ENCODE measurements around the gene GTF3C4.
"Not testable (repeated sequence)": the region's sequence is repeated elsewhere in the genome, so short reads cannot be mapped to it uniquely, and the experiment has no call there.

GTF3C4 gene

GRCh38 chr9:132703336-132703735 lies 33.1 kb downstream of the GTF3C4 start:
- Mint-ChIP-seq H3K36me3 (ENCODE audit: low read depth) (no peaks in the 10 kb centered on the region), H3K4me3 (no peak overlapping the region), H3K27ac (no peak overlapping the region), H3K4me1 (ENCODE audit: low read depth) (no peaks in the 10 kb centered on the region), H3K27me3 (peaks cover 23% of the 10 kb centered on the region), H3K9me3 (peaks cover 6% of the 10 kb centered on the region)
- no peak for DNase-seq

GRCh38 chr9:132708239-132708638 lies 38.0 kb downstream of the GTF3C4 start:
- H3K27ac Mint-ChIP-seq, result no peak overlapping the region
- no peaks in the 10 kb centered on the region for H3K4me1 Mint-ChIP-seq (ENCODE audit: low read depth)
- DNase-seq, result no peak
- H3K36me3 Mint-ChIP-seq (ENCODE audit: low read depth), result no peaks in the 10 kb centered on the region
- no peaks in the 10 kb centered on the region for H3K9me3 Mint-ChIP-seq
- peaks cover 25% of the 10 kb centered on the region for H3K27me3 Mint-ChIP-seq
- H3K4me3 Mint-ChIP-seq, result no peak overlapping the region

GRCh38 chr9:132708769-132709430 lies 38.6 kb downstream of the GTF3C4 start:
- H3K27ac Mint-ChIP-seq, result no peak overlapping the region
- no peak for DNase-seq
- H3K4me1 Mint-ChIP-seq (ENCODE audit: low read depth), result no peaks in the 10 kb centered on the region
- peaks cover 25% of the 10 kb centered on the region for H3K27me3 Mint-ChIP-seq
- H3K36me3 Mint-ChIP-seq (ENCODE audit: low read depth), result no peaks in the 10 kb centered on the region
- H3K4me3 Mint-ChIP-seq, result no peak overlapping the region
- H3K9me3 Mint-ChIP-seq, result no peaks in the 10 kb centered on the region

GRCh38 chr9:132710333-132710732 lies 40.1 kb downstream of the GTF3C4 start:
- Mint-ChIP-seq H3K4me3 (no peak overlapping the region), H3K27ac (no peak overlapping the region), H3K27me3 (peaks cover 25% of the 10 kb centered on the region), H3K9me3 (no peaks in the 10 kb centered on the region), H3K4me1 (ENCODE audit: low read depth) (no peaks in the 10 kb centered on the region), H3K36me3 (ENCODE audit: low read depth) (no peaks in the 10 kb centered on the region)
- DNase-seq, result no peak

GRCh38 chr9:132711152-132711551 lies 40.9 kb downstream of the GTF3C4 start:
- DNase-seq; H3K4me1 Mint-ChIP-seq (ENCODE audit: low read depth); H3K36me3 Mint-ChIP-seq (ENCODE audit: low read depth); H3K4me3 Mint-ChIP-seq; H3K27ac Mint-ChIP-seq; H3K9me3 Mint-ChIP-seq: not testable (repeated sequence)
- H3K27me3 Mint-ChIP-seq, result peaks cover 22% of the 10 kb centered on the region

DNA sequence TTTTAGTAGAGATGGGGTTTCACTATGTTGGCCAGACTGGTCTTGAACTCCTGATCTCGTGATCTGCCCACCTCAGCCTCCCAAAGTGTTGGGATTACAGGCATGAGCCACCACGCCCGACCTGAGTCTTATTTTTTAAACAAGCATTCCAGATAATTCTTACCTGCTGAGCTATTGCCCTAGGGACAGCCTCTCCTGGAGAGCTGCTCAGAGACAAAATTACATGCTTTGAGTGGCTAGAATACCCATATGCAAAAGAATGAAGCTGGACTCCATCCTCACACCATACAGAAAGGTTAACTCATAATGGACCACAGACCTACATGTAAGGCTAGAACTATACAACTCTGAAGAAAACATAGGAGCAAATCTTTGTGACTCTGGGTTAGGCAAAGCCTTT lies 41.6 kb downstream of the GTF3C4 start:
- H3K27me3 Mint-ChIP-seq, result peaks cover 19% of the 10 kb centered on the region
- no peak overlapping the region for H3K27ac Mint-ChIP-seq
- H3K9me3 Mint-ChIP-seq, result no peaks in the 10 kb centered on the region
- H3K4me1 Mint-ChIP-seq (ENCODE audit: low read depth), result no peaks in the 10 kb centered on the region
- no peaks in the 10 kb centered on the region for H3K36me3 Mint-ChIP-seq (ENCODE audit: low read depth)
- DNase-seq, result no peak
- H3K4me3 Mint-ChIP-seq, result no peak overlapping the region

DNA sequence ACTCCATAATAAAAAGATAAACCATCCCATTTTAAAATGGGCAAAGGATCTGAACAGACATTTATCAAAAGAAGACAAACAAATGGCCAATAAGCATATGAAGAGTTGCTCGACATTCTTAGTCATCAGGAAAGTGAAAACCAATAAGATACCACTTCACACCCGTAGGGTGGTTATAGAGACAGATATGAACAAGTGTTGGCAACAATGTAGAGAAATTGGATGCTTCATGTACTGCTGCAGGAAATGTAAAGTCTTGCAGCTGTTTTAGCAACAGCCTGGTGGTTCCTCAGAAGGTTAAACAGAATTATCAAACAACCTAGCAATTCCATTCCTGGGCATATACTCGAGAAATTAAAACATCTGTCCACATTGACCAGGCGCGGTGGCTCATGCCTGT lies 42.5 kb downstream of the GTF3C4 start:
- Mint-ChIP-seq H3K9me3 (no peaks in the 10 kb centered on the region), H3K27me3 (peaks cover 28% of the 10 kb centered on the region), H3K4me1 (ENCODE audit: low read depth) (no peaks in the 10 kb centered on the region)

GRCh38 chr9:132716007-132716406 lies 45.7 kb downstream of the GTF3C4 start:
- Mint-ChIP-seq H3K4me3 (no peak overlapping the region), H3K27me3 (peaks cover 43% of the 10 kb centered on the region), H3K36me3 (ENCODE audit: low read depth) (no peaks in the 10 kb centered on the region), H3K27ac (no peak overlapping the region), H3K9me3 (no peaks in the 10 kb centered on the region), H3K4me1 (ENCODE audit: low read depth) (peaks cover 6% of the 10 kb centered on the region)
- DNase-seq, result no peak

More for the DNA sequence above, 42.5 kb downstream of the GTF3C4 start:
- H3K27ac Mint-ChIP-seq, result no peak overlapping the region
- no peaks in the 10 kb centered on the region for H3K36me3 Mint-ChIP-seq (ENCODE audit: low read depth)
- DNase-seq, result no peak
- no peak overlapping the region for H3K4me3 Mint-ChIP-seq

GRCh38 chr9:132717326-132717945 lies 47.2 kb downstream of the GTF3C4 start:
- H3K27ac Mint-ChIP-seq, result no peak overlapping the region
- no peaks in the 10 kb centered on the region for H3K36me3 Mint-ChIP-seq (ENCODE audit: low read depth)
- peaks cover 6% of the 10 kb centered on the region for H3K4me1 Mint-ChIP-seq (ENCODE audit: low read depth)
- H3K4me3 Mint-ChIP-seq, result no peak overlapping the region
- H3K9me3 Mint-ChIP-seq, result no peaks in the 10 kb centered on the region
- no peak for DNase-seq
- peaks cover 39% of the 10 kb centered on the region for H3K27me3 Mint-ChIP-seq

DNA sequence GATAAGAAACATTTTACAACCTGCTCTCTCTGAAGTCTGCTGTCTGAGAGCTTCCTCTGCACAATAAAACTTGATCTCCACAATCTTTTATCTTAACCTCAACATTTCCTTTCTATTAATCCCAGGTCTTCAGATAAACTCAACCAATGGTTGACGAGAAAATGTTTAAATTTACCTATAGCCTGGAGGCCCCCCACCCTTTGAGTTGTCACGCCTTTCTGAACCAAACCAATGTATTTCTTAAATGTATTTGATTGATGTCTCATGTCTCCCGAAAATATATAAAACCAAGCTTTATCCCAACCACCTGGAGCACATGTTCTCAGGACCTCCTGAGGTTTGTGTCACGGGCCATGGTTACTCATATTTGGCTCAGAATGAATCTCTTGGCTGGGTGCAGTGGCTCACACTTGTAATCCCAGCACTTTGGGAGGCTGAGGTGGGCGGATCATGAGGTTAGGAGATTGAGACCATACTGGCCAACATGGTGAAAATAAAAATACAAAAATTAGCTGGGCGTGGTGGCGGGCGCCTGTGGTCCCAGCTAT lies 48.2 kb downstream of the GTF3C4 start:
- H3K36me3 Mint-ChIP-seq (ENCODE audit: low read depth); H3K4me3 Mint-ChIP-seq; H3K4me1 Mint-ChIP-seq (ENCODE audit: low read depth); H3K9me3 Mint-ChIP-seq; H3K27ac Mint-ChIP-seq; DNase-seq: not testable (repeated sequence)
- peaks cover 43% of the 10 kb centered on the region for H3K27me3 Mint-ChIP-seq

- Mint-ChIP-seq H3K4me3 (no peak overlapping the region), H3K4me1 (ENCODE audit: low read depth) (peaks cover 6% of the 10 kb centered on the region), H3K27ac (no peak overlapping the region), H3K36me3 (ENCODE audit: low read depth) (no peaks in the 10 kb centered on the region), H3K27me3 (peaks cover 38% of the 10 kb centered on the region), H3K9me3 (no peaks in the 10 kb centered on the region)
- no peak for DNase-seq
Observed at GRCh38 chr9:132721661-132722060, 51.4 kb downstream of the GTF3C4 start.

DNA sequence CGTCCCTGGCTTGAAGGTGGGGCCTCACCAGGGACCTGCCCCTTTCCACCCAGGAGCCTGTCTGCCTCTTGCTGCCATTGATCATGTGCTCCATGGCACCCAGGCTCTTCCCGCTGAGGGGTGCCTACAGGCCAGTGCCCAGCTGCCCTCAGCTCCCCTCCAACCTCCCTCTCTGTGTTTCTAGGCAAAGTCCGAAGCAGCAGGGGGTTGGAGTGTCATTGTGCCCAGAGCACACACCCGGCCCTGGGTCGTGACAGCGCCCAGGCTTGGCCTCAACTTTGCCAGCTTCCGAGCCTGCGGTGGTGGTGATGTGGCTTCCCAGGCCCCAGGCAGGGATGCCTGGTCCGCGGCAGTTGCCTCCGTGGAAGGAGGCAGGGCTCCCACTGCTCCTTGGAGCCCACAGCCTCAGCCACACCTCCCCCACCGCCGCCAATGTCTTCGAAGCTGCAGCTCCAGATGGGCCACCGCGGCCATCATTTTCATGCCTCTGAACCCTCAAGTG lies 52.4 kb downstream of the GTF3C4 start:
- no peak overlapping the region for H3K4me3 Mint-ChIP-seq
- no peak overlapping the region for H3K27ac Mint-ChIP-seq
- H3K27me3 Mint-ChIP-seq, result peaks cover 37% of the 10 kb centered on the region
- H3K4me1 Mint-ChIP-seq (ENCODE audit: low read depth), result peaks cover 6% of the 10 kb centered on the region
- no peaks in the 10 kb centered on the region for H3K9me3 Mint-ChIP-seq
- H3K36me3 Mint-ChIP-seq (ENCODE audit: low read depth), result no peaks in the 10 kb centered on the region
- DNase-seq, result no peak

DNA sequence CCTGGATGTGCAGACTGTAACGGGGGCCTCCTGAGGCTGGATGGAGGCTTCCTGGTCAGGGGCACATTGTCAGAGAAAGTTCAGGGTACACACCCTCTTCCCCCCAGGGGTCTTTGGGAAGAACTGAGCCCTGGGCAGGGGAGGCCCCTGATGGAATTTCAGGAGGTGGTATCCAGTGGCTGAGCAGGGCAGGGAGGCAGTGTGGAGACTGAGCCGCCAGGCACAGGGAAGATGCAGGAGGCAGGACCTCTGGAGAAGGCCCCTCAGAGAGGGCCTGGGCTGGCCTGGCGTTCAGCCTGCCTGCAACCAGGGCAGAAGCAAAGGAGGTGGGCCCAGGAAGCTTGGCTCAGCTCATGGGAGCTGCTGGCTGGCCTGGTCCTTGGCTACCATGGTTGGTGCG lies 53.5 kb downstream of the GTF3C4 start:
- DNase-seq, result no peak
- peaks cover 31% of the 10 kb centered on the region for H3K27me3 Mint-ChIP-seq
- no peak overlapping the region for H3K4me3 Mint-ChIP-seq
- no peaks in the 10 kb centered on the region for H3K36me3 Mint-ChIP-seq (ENCODE audit: low read depth)
- no peaks in the 10 kb centered on the region for H3K9me3 Mint-ChIP-seq
- H3K4me1 Mint-ChIP-seq (ENCODE audit: low read depth), result no peaks in the 10 kb centered on the region
- H3K27ac Mint-ChIP-seq, result no peak overlapping the region

- no peak overlapping the region for H3K27ac Mint-ChIP-seq
- no peaks in the 10 kb centered on the region for H3K36me3 Mint-ChIP-seq (ENCODE audit: low read depth)
- no peak for DNase-seq
- no peak overlapping the region for H3K4me3 Mint-ChIP-seq
- H3K9me3 Mint-ChIP-seq, result no peaks in the 10 kb centered on the region
- peaks cover 20% of the 10 kb centered on the region for H3K27me3 Mint-ChIP-seq
- H3K4me1 Mint-ChIP-seq (ENCODE audit: low read depth), result no peaks in the 10 kb centered on the region
Observed at GRCh38 chr9:132725306-132725705, 55.0 kb downstream of the GTF3C4 start.

- no peaks in the 10 kb centered on the region for H3K9me3 Mint-ChIP-seq
- H3K36me3 Mint-ChIP-seq (ENCODE audit: low read depth), result no peaks in the 10 kb centered on the region
- no peak for DNase-seq
Observed at GRCh38 chr9:132726576-132727130, 56.4 kb downstream of the GTF3C4 start.

More at GRCh38 chr9:132726576-132727130, 56.4 kb downstream of the GTF3C4 start:
- no peak overlapping the region for H3K27ac Mint-ChIP-seq
- peaks cover 20% of the 10 kb centered on the region for H3K27me3 Mint-ChIP-seq
- H3K4me1 Mint-ChIP-seq (ENCODE audit: low read depth), result no peaks in the 10 kb centered on the region
- H3K4me3 Mint-ChIP-seq, result no peak overlapping the region
